ENCODE data around the gene KIF1C. TPM values are rescaled to one million over a fixed set of nuclear protein-coding genes. Genes with fewer than 3 reads are reported as not detected.

The KIF1C gene
- total and polyA plus RNA-seq, 9 of the 15 experiments (the other 6 are each of a cell fraction or from before 2014, with no cell fraction given) = 0.38 to 68.4 (median 25.1) TPM

GRCh38 chr17:5002121-5002788 is 4.5 kb downstream of the KIF1C start:
- ChIA-PET CTCF (ENCODE audit: low intra/inter-chr PET ratio) (no interaction called here), POLR2A (interaction anchor here (0.9 to 1.5 kb wide), 2 partner anchors 13 to 63 kb away, joined by 3 to 4 read pairs; partner anchors contain the start of gene SLC25A11)
- Histone ChIP-seq H3K36me3 (ENCODE audit: control insufficient read depth, insufficient read depth, low read length) (peaks cover 57% of the 10 kb centered on the region), H3K27ac (ENCODE audit: extremely low read depth, low read depth, low read length) (no peak overlapping the region), H3K9me3 (replicated peaks; ENCODE audit: control insufficient read depth, insufficient read depth, low read depth, low read length) (no peaks in the 10 kb centered on the region), H3K4me1 (replicated peaks in 1 of 2; ENCODE audit: control insufficient read depth in 2 of 2, insufficient read depth in 2 of 2, low read length in 2 of 2) (peaks cover 7 to 27% of the 10 kb centered on the region in 2 experiments; a peak in 3 of 5 replicates), H3K79me2 (ENCODE audit: control insufficient read depth, insufficient read depth, low read length) (peaks cover 16% of the 10 kb centered on the region), H3K9me1 (ENCODE audit: control insufficient read depth, insufficient read depth, low read length) (no peaks in the 10 kb centered on the region), H3K4me3 (no peak overlapping the region), H3K9ac (ENCODE audit: insufficient read depth in 1 of 2, low read depth in 2 of 2, low read length in 2 of 2) (no peak overlapping the region), H3K4me2 (ENCODE audit: insufficient read depth, low read length) (no peak overlapping the region), H2AFZ (ENCODE audit: low read depth, low read length) (no peak overlapping the region), H3K27me3 (ENCODE audit: control insufficient read depth in 2 of 2, insufficient read depth in 2 of 2, low read length in 2 of 2) (no peaks in the 10 kb centered on the region), H4K20me1 (replicated peaks; ENCODE audit: control insufficient read depth, insufficient read depth, low read length) (no peaks in the 10 kb centered on the region)
- BruUV-seq (replicated peaks) = no TSS peak
- no peak for DNase-seq (ENCODE audit: extremely low read depth in 1 of 4, low spot score in 3 of 4)
- no peak for FAIRE-seq
- in situ Hi-C loops (cut with MboI) (no loop called here), intact Hi-C loops (cut with micrococcal nuclease) (no loop called here)
- ATAC-seq = no peak
- 96% methylated on average over 11 of the region's 20 CpGs for WGBS (ENCODE audit: insufficient coverage, low coverage, missing lambda C conversion rate)
- TF ChIP-seq HINFP (tag; conservative IDR thresholded peaks at IDR 0.05; ENCODE audit: low read depth) (no peak), ZNF263 (CRISPR knock-in tag; IDR thresholded peaks at IDR 0.05; ENCODE audit: borderline replicate concordance) (no peak), ZBTB40 (IDR thresholded peaks at IDR 0.05) (no peak), ZBTB40 (CRISPR knock-in tag; IDR thresholded peaks at IDR 0.05) (no peak), SMC3 (conservative IDR thresholded peaks at IDR 0.05; ENCODE audit: insufficient read depth, low read depth, low read length) (no peak), ATF7 (IDR thresholded peaks at IDR 0.05) (no peak), CC2D1A (IDR thresholded peaks at IDR 0.05) (no peak), ZNF347 (CRISPR knock-in tag; IDR thresholded peaks at IDR 0.05; ENCODE audit: low read depth) (no peak), DNMT1 (IDR thresholded peaks at IDR 0.05) (no peak), DEAF1 (CRISPR knock-in tag; IDR thresholded peaks at IDR 0.05) (no peak)

Measured in K562 (cell line).